GM21717 (cell line): ENCODE results near the gene PLD1.
A peak's percentile ranks its signal among the peaks of the same experiment; 100 is the strongest.
"Not testable (repeated sequence)": the region's sequence is repeated elsewhere in the genome, so short reads cannot be mapped to it uniquely, and the experiment has no call there.

Source experiments
- ATAC-seq: cut with Tn5 transposase; IDR thresholded peaks from one replicate; pipeline ENCODE4 v1.9.1; 2021; ENCODE audit warnings: mild to moderate bottlenecking, moderate library complexity; ENCODE audit not compliant: unreplicated experiment

PLD1 gene

DNA sequence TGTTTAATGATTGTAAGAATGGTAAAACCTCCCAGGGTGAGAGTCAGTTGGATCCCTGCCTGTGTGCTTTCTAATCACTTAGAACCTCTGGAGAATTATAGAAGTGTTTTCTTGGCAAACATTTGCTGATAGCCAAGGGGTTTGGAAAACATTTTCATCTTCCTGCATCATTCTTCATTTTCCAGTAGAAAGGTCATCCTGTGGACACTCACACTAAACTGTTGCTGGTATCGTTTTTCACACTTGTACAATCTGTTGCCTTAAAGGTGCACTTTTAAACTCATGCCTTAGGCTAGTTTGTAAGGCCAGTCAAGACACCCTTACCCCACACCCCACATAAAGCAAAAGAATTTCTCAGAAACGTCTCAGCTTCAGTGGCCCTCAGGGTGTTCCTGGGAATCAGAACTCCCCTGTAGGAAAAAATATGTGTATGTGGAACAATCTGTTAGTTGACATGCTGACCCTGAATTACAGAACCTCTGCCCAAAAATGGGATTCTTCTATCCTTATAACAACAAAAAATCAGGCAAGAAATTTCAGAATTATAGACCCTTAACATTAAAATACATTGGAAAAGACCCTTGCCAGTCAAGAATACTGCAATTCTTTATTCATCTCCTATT lies 5.8 kb upstream of the PLD1 start:
- no peak for ATAC-seq

DNA sequence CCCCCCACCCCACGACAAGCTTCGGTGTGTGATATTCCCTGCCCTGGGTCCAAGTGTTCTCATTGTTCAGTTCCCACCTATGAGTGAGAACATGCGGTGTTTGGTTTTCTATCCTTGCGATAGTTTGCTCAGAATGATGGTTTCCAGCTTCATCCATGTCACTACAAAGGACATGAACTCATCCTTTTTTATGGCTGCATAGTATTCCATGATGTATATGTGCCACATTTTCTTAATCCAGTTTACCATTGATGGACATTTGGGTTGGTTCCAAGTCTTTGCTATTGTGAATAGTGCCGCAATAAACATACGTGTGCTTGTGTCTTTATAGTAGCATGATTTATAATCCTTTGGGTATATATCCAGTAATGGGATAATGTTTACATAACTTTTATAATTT lies 4.4 kb upstream of the PLD1 start:
- ATAC-seq: not testable (repeated sequence)

DNA sequence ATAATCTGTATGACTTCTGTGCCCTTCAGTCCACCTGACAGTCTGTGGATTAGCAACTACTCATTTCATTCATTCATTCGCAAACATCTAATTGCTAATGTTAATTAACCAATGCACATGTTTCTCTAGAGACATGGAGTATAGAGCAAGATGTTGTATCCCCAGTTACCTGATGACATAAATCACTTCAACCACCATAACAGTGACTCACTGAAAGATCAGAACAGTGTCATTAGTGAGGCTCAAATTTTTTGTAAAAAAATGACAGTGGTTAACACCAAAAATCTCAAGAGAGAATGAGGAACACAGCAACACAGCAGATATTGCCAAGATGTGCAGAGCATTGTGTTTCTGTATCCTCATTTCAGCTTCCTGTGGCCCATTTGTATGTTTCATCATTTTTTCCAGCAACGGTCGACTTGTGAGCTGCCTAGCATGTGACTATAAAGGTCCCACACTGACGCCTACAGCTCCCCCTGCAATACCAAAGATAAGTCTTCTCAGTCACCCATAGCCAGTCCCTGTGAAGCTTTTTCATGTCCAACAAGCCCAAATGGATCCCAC lies 3.7 kb upstream of the PLD1 start:
- no peak for ATAC-seq

DNA sequence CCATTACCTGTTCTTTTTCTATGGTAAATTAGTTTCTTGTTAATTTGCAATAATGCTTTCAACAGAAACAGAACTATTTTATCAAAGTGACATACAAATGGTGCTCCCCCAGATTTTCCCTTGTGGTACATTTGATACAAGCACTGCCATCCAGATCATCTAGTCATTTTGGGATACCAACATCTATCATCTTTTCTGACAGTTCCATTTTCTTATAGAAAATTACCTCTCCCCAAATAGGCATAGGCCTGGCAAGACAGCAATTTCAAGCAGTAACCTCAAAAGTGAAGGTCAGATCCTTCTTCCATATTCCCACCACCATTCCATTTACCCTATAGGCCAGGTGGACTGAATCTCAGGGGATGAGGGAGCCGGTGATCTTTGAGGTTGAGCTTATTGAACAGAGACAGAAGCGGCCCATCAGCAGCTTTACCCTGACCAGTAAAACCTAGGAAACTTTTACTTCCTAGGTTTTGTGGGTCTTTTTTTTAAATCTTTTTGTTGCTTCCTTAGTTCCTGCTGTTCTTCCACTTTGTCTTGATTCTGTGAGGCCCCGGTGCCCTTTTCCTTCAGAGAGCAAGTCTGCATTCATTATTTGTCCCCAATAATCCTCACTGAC lies 3.1 kb upstream of the PLD1 start:
- no peak for ATAC-seq

DNA sequence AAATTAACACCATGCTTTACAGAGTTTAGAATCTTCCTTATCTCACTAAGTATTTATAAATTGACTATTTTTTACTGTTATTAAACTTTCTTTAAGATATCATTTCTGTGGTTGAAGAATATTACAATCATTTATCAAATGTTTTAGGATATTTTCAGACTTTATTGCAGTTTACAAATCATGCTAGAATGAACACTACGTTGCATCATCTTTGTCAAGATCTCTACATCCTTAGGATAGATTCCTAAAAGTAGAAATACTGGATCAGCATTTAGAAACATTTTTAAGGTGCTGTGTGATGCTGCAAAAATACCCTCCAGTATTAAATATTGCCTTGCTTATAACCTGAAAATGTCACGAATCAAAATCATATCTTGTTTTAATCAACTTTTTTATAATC lies 2.5 kb upstream of the PLD1 start:
- no peak for ATAC-seq

DNA sequence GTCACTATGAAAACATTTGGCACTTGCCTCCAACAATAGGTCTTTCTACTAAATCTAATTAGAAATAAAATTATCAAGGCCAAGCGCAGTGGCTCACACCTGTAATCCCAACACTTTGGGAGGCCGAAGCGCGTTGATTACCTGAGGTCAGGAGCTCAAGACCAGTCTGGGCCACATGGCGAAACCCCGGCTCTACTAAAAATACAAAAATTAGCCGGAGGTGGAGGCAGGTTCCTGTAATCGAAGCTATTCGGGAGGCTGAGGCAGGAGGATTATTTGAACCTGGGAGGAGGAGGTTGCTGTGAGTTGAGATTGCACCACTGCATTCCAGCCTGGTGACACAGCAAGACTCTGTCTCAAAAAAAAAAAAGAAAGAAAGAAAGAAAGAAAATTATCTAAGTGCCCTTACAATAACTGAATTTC lies 1.6 kb upstream of the PLD1 start:
- no peak for ATAC-seq

DNA sequence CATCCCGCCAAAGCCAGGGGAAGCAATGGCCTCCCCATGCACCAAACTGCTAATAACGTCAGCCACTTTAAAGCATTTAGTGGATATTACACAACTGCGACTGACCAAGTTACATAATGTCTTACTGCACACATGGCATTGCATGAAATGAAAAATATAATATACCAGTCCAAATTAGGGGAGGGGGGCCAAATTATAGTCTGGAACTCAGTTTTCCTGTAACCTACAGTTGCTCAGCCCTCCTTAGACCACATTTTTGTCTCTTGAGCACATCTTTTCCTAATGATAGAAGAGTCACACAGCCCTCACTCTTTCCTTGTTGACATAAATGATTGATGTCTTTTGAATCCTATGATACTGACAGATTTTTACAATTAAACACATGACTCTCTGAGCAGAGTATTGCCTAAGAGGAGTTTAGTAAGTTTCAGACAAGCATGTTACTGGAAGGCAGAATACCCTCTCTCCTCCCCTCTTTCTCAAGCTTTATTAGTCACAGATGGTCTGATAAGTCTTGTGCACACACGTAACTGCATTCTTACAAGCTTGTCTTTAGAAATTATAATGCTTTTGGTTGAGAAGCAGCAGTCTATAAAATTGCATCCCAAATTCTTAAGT lies 1.1 kb upstream of the PLD1 start:
- no peak for ATAC-seq

DNA sequence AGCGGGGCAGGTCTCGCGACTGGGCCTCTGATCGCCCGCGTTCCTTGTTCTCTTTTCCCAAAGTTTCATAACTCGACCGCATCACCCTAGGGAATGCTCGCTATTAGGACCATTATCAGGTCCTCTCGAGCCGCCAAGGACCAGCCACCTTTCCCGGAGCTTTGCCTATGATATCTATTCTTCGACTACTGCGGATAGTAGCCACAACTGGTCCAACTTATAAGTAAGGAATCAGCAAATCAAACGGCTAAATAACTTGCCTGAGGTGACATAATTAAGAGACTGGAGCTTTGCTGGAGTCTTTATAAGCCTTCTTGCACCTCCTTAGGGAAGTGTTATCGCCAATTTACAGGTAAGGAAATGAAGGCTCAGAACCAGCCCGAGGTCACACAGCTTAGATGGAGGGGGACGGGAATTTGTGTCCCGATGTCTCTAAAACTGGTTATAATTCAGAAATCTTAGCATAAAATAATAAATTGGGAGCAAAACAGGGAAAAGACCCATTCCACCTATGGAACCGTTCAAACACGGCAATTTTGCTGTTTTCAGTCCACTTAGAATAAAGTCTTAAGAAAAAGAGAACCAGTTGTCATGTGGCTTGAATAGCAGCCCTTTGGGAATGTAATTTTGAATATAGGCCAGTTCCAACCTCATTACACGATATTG lies 479 bp upstream of the PLD1 start:
- ATAC-seq: no peak

DNA sequence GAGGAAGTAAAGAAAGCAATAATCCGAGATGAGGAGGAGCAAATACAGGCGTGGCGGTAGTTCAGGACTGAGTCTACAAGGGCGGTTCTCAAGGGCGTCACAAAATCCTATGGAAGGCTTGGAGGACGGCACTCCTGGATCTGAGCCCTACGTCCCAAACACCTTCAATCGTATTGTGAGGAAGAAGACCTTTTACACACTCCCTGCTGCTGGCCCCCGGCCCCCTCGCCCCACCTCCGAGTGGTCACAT lies 747 bp downstream of the PLD1 start:
- peak; percentile 27 for ATAC-seq

DNA sequence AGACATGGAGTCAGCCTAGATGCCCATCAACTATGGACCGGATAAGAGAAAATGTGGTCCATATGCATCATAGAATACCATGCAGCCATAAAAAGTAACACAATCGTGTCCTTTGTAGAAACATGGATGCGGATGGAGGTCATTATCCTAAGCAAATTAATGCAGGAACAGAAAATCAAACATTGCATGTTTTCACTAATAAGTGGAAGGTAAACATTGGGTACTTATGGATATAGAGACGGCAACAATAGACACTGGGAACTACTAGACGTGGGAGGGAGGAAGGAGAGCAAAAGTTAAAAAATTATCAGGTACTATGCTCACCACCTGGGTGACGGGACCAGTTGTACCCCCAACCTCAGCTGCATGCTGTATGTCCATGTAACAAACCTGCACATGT lies 2.5 kb downstream of the PLD1 start:
- ATAC-seq: no peak

DNA sequence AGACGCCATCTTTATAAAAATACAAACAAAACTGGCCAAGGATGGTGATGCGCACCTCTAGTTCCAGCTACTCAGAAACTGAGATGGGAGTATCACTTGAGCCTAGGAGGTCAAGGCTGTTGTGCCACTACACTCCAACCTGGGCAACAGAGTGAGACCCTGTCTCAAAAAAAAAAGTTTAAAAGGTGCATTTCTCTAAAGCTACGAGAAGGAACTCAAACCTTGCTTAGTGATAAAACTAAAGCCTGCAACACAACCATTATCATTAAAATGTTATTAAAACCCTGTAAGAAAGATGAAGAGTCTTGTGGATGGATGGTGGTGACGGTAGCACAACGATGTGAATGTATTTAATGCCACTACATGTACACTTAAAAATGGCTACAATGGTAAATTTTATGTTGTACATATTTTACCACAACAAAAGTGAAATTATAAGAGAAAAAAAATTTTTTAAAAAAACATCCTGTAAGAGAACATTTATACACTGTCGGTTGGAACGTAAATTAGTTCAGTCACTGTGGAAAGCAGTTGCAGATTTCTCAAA lies 3.1 kb downstream of the PLD1 start:
- no peak for ATAC-seq

DNA sequence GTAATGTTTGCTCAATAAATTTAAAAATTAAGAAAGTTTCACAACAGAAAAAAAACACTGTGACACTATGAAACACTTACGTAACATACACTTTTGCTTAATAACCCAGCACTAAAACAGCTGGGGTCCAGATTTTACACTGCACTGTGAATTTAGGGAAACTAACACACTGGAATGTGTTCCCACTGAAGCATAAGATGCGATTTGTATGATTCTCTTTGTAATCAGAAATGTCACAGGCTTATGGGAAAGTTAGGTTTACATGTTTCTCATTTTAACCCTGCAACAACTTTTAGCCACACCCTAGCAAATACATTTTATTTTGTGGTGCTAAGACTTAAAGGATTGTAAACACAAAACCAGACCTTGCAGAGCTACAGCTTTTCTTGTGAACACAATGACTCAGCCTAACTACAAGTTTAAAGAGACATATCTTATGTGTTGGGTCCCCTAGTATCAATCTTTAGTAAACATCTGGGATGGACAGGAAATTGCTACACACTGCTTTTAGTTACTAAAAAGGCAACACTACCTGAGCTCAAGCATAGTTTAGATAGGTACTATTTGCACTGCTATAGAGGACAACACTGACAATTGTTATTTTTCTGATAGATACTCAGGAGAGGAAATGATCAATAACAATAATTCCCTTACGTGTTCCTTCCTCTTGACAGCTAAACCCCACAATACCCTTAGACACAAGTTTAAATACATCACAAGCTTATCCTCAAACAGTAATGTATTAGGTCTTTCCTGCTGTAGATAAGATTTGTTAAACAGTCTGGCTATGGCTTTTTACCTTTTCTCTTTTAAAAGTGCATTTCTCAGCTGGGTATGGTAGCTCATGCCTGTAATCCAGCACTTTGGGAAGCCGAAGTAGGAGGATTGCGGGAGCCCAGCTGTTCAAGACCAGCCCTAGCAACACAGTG lies 3.8 kb downstream of the PLD1 start:
- ATAC-seq: no peak

DNA sequence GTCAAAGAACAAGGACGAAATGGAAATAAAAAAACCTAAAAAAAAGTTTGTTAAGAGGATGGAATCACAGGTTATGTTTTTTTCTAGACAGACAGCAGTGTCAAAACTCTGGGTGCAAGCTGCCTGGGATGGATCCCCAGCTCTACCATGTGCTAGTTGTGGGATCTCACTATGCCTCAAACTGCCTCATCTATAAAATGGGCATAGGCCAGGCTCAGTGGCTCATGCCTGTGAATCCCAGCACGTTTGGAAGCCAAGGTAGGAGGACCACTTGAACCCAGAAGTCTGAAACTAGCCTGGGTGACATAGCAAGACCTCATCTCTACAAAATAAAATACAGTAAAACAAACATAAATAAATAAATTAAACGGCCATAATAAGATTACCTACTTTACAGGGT lies 4.6 kb downstream of the PLD1 start:
- ATAC-seq: no peak

DNA sequence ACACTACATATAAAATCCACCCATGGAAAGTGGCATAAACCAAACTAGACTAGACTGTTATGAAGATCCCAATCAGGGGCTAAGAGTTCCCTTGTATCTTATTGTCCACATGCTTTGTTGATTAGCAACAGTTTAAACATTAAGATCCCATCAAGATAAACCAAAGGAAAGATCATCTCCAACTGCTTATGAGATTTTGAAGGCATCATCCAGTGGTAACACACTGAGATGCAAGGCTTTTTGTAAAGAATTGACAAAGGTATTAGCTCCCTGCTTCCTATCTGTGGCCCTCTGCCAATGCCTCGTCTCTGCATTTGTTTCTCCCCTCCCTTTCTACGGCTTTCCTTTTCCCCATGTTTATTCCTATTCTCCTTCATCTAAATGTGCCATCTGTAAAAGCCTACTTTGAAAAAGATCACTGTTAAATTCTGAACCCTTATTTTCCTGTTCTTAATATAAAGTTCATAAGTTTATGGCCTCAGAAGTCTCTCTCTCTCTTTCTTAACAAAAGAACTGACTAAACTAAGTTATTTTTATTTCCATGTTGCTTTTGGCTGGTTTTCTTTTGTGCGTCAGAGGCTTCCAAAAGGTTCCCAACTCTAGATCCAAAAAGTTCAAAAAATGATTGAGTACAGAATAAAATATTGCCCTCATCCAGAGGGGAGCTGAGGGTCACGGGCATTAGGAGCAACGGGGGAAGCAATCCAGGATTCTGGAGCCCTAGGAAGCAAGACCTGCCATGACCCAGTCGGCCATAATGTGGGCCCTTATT lies 5.5 kb downstream of the PLD1 start:
- no peak for ATAC-seq

DNA sequence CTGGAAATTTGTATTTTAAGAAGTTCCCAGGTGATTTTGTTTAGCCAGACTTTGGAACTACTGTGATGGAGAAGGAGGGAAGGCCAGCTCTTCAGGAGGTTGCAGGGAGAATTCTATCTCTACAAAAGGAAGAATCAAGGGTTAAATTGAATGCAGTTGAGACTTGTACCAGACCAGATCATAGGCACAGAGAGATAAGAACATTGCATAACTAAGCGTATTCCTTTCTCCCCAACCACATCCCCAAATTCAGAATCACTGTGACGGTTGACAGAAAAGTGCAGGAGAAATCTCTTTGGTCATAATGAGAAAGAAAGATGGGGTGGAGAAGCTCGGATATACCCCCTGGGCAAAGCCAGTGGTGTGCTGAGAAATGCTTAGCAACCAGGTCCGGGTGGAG lies 7.2 kb downstream of the PLD1 start:
- no peak for ATAC-seq

DNA sequence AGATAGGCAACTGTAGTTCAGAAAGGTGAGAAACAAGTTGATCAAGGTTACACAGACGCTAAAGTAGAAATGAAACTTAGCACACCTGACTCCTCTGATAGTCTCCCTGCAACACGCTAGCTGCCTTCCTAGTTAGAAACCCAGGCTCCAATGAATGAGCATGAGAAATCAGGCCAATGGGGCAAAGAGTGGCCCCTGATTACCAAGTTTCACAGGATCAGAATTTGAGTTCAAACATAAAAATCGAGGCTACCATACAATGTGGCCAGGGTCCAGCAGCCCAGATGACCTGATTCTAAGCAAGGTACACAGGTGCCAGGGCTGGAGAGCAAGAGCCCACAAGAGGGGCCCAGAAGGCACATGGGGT lies 7.7 kb downstream of the PLD1 start:
- no peak for ATAC-seq

DNA sequence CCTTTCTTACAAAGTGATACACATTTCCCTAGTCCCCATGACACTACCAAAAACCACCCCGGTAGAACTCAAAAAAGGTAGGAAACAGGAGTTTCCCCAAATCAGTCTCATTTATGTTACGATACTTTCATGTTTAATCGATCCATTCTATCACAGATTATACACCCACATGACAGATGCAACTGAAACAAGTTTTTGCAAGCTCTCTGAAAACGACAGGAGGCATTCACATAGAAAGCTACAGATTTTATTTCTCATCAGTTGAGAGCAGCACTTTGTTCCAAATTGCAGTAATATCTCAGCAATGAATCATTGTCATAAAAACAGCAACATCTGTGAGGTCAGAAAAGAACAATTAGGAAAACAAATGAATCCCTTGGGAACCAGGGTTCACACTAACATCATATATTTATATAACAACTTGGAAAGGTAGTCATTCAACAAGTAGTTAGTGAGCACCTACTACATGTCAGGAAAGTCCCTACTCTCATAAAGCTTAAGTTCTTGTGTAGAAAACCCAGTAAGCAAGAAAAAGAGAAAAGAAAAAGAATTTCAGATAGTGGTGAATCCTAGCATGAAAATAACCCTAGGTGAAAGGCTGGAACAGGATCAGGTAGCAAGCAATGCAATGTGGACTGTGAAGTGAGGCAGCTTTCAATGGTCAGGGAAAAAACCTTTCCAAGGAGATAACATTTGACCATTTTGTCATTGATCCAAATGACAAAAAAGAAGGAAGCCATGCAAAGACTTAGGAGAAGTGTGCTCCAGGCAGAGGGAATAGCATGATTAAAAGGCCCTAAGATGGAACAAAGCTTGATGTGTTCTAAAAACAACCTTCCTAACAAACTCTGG lies 8.3 kb downstream of the PLD1 start:
- no peak for ATAC-seq

DNA sequence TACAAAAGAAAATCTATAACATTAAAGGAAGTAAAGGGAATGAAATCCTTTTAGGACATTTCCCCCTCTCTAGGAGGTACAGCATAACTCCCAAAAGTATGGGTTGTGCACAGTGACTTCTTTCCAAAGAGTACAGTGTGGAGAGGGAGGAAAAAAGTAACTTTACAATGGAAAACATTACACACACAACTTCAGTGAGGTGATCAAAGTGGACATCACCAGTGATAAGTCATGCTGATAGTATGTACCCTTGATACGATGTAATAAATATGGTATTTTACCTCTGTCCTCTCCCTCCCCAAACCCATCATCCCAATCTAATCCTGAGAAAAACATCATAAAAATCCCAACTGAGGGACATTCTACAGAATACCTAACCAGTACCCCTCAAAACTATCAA lies 10.8 kb downstream of the PLD1 start:
- no peak for ATAC-seq

DNA sequence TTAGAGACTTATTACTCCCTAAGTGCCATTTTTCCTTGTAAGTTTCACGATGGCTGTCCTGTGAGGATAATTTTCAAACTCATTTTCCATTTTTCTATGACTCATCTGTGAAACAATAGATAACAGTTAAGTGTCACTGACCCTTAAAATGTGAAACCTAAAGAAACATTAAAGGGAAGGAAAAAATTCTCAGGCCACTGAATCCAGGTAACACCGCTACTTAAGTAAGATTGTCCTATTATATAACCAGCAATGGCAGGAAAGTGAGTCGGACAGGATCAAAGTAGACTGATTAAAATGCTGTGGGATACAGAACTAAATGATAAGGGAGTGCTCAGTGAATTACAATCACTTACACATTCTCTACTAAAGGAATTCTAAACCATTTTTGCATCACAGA lies 12.4 kb downstream of the PLD1 start:
- ATAC-seq: no peak
